Measurements from ENCODE around the gene KLRF1.
"Not testable (repeated sequence)": the region's sequence is repeated elsewhere in the genome, so short reads cannot be mapped to it uniquely, and the experiment has no call there.

The KLRF1 gene

GRCh38 chr12:9872162-9872561, 44.9 kb downstream of the KLRF1 start:
- DNase-seq (ENCODE audit: low read depth in 1 of 2, low spot score in 1 of 2): no peak
- TF ChIP-seq SPI1 (IDR thresholded peaks at IDR 0.05; ENCODE audit: borderline replicate concordance, low read depth) (no peak), GABPA (IDR thresholded peaks at IDR 0.05; ENCODE audit: low read depth) (no peak), POLR2AphosphoS5 (IDR thresholded peaks at IDR 0.05; ENCODE audit: low read depth) (no peak)
- TF ChIP-seq, protein P1, sequence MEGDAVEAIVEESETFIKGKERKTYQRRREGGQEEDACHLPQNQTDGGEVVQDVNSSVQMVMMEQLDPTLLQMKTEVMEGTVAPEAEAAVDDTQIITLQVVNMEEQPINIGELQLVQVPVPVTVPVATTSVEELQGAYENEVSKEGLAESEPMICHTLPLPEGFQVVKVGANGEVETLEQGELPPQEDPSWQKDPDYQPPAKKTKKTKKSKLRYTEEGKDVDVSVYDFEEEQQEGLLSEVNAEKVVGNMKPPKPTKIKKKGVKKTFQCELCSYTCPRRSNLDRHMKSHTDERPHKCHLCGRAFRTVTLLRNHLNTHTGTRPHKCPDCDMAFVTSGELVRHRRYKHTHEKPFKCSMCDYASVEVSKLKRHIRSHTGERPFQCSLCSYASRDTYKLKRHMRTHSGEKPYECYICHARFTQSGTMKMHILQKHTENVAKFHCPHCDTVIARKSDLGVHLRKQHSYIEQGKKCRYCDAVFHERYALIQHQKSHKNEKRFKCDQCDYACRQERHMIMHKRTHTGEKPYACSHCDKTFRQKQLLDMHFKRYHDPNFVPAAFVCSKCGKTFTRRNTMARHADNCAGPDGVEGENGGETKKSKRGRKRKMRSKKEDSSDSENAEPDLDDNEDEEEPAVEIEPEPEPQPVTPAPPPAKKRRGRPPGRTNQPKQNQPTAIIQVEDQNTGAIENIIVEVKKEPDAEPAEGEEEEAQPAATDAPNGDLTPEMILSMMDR (IDR thresholded peaks at IDR 0.05; ENCODE audit: insufficient read depth, low read length): no peak
- TF ChIP-seq, protein P2, sequence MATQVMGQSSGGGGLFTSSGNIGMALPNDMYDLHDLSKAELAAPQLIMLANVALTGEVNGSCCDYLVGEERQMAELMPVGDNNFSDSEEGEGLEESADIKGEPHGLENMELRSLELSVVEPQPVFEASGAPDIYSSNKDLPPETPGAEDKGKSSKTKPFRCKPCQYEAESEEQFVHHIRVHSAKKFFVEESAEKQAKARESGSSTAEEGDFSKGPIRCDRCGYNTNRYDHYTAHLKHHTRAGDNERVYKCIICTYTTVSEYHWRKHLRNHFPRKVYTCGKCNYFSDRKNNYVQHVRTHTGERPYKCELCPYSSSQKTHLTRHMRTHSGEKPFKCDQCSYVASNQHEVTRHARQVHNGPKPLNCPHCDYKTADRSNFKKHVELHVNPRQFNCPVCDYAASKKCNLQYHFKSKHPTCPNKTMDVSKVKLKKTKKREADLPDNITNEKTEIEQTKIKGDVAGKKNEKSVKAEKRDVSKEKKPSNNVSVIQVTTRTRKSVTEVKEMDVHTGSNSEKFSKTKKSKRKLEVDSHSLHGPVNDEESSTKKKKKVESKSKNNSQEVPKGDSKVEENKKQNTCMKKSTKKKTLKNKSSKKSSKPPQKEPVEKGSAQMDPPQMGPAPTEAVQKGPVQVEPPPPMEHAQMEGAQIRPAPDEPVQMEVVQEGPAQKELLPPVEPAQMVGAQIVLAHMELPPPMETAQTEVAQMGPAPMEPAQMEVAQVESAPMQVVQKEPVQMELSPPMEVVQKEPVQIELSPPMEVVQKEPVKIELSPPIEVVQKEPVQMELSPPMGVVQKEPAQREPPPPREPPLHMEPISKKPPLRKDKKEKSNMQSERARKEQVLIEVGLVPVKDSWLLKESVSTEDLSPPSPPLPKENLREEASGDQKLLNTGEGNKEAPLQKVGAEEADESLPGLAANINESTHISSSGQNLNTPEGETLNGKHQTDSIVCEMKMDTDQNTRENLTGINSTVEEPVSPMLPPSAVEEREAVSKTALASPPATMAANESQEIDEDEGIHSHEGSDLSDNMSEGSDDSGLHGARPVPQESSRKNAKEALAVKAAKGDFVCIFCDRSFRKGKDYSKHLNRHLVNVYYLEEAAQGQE (IDR thresholded peaks at IDR 0.05; ENCODE audit: insufficient replicate concordance, low read depth): no peak
- no peaks in the 10 kb centered on the region for H3K27me3 ChIP-seq (ENCODE audit: insufficient read depth, poor library complexity, severe bottlenecking)
- H3K27ac ChIP-seq (replicated peaks): no peak overlapping the region
- no peak overlapping the region for H3K4me3 ChIP-seq (replicated peaks; ENCODE audit: insufficient read depth, low read length)

DNA sequence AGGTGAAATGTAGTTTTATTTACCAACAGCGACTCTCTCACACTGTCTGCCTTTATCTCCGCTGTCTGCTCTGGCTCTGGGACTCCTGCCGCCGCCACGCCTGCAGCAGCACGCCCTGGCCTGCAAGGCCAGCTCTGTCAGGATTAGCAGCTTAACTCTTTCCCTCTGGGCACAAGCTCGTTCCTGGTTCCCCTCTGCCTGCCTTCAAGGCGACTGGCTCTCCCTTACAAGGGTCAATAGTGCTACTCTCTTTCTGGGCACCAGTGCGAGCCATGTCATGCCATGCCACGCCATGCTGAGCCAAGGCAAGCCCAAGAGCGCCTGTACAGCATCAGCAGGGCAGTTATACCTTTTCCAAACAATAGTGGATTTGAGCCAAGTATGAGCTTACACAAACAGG, 45.5 kb downstream of the KLRF1 start:
- TF ChIP-seq, protein P1 (IDR thresholded peaks at IDR 0.05; ENCODE audit: insufficient read depth, low read length): no peak
- TF ChIP-seq POLR2AphosphoS5 (IDR thresholded peaks at IDR 0.05; ENCODE audit: low read depth): no peak
- no peak for TF ChIP-seq SPI1 (IDR thresholded peaks at IDR 0.05; ENCODE audit: borderline replicate concordance, low read depth)
- TF ChIP-seq, protein P2 (IDR thresholded peaks at IDR 0.05; ENCODE audit: insufficient replicate concordance, low read depth): no peak
- no peak for TF ChIP-seq GABPA (IDR thresholded peaks at IDR 0.05; ENCODE audit: low read depth)
- no peak overlapping the region for H3K27ac ChIP-seq (replicated peaks)
- no peak for DNase-seq (ENCODE audit: low read depth in 1 of 2, low spot score in 1 of 2)
- H3K27me3 ChIP-seq (ENCODE audit: insufficient read depth, poor library complexity, severe bottlenecking): no peaks in the 10 kb centered on the region
- no peak overlapping the region for H3K4me3 ChIP-seq (replicated peaks; ENCODE audit: insufficient read depth, low read length)

DNA sequence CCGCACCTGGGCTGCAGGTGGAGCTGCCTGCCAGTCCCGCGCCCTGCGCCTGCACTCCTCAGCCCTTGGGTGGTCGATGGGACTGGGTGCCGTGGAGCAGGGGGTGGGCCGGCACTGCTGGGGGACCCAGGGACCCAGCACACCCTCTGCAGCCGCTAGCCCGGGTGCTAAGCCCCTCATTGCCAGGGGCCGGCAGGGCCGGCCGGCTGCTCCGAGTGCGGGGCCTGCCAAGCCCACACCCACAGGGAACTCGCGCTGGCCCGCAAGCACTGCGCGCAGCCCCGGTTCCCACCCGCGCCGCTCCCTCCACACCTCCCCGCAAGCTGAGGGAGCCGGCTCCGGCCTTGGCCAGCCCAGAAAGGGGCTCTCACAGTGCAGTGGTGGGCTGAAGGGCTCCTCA, 48.8 kb downstream of the KLRF1 start:
- DNase-seq (ENCODE audit: low read depth in 1 of 2, low spot score in 1 of 2); H3K4me3 ChIP-seq (replicated peaks; ENCODE audit: insufficient read depth, low read length); H3K27ac ChIP-seq (replicated peaks); H3K27me3 ChIP-seq (ENCODE audit: insufficient read depth, poor library complexity, severe bottlenecking): not testable (repeated sequence)

DNA sequence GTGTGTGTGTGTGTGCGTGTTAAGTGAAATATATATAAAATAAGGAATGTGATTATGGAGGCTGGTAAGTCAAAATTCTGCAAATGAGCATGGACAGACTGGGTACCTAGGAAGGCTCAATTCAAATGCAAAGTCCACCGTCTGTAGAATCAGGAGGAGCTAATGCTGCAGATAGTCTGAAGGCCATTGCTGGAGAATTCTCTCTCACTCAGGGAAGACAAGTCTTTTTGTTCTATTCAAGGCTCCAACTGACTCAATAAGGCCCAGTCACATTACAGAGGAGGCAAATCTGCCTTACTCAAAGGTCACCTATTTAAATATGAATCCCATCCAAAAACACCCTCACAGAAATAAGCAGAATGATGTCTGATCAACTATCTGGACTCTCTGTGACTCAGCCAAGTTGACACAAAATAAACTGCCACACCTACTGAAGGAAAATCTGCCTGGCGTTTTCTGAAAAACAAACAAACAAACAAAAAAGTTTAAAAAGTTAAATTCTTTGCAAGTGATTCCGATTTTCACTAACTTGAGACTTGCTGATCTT, 53.3 kb downstream of the KLRF1 start:
- DNase-seq (ENCODE audit: low read depth in 1 of 2, low spot score in 1 of 2): no peak
- H3K27ac ChIP-seq (replicated peaks): no peak overlapping the region
- no peaks in the 10 kb centered on the region for H3K27me3 ChIP-seq (ENCODE audit: insufficient read depth, poor library complexity, severe bottlenecking)
- no peak overlapping the region for H3K4me3 ChIP-seq (replicated peaks; ENCODE audit: insufficient read depth, low read length)
- TF ChIP-seq SPI1 (IDR thresholded peaks at IDR 0.05; ENCODE audit: borderline replicate concordance, low read depth): no peak
- TF ChIP-seq POLR2AphosphoS5 (IDR thresholded peaks at IDR 0.05; ENCODE audit: low read depth): no peak
- TF ChIP-seq, protein P1 (IDR thresholded peaks at IDR 0.05; ENCODE audit: insufficient read depth, low read length): no peak
- TF ChIP-seq, protein P2 (IDR thresholded peaks at IDR 0.05; ENCODE audit: insufficient replicate concordance, low read depth): no peak
- no peak for TF ChIP-seq GABPA (IDR thresholded peaks at IDR 0.05; ENCODE audit: low read depth)
